Body of pancreas (tissue), 4 donors: Measurements from ENCODE around the gene KCNK10. TPM values are rescaled to one million over a fixed set of nuclear protein-coding genes. Genes with fewer than 3 reads are reported as not detected.

Experiments used
- ATAC-seq: fragments of 150-250 bp; one replicate; pipeline ENCODE4 v1.9.1; 2016
- DNase-seq, 4 donors: peaks; one replicate each; pipeline ENCODE4 v3.0.0-alpha.2; 2019
- H3K27ac ChIP-seq, 4 donors: fragments of 200-600 bp; sonication (generic); 1 replicate in 3 of 4; 2 replicates in 1 of 4; pipeline versions ENCODE4 v1.5.1 to v1.6.1; 2016 to 2019; ENCODE audit warnings: mild to moderate bottlenecking in 1 of 4, mixed read lengths in 1 of 4, moderate library complexity in 1 of 4
- H3K27me3 ChIP-seq, 2 donors: fragments of 200-600 bp; sonication (generic); one replicate each; pipeline ENCODE4 v1.6.0; 2016; ENCODE audit warnings: mild to moderate bottlenecking in 1 of 2
- H3K36me3 ChIP-seq, 2 donors: fragments of 200-600 bp; sonication (generic); replicated peaks in 1 of 2; 2 replicates each; pipeline ENCODE4 v1.5.1; 2016; ENCODE audit warnings: low read depth in 2 of 2; ENCODE audit not compliant: insufficient read depth in 1 of 2
- H3K4me1 ChIP-seq: fragments of 200-600 bp; sonication (generic); one replicate; pipeline ENCODE4 v1.6.0; 2016
- H3K4me3 ChIP-seq, 2 donors: fragments of 200-600 bp; sonication (generic); 1 replicate in 1 of 2; 2 replicates in 1 of 2; pipeline ENCODE4 v1.5.1; 2016 to 2019
- H3K9me3 ChIP-seq, 3 donors: fragments of 200-600 bp; sonication (generic); 1 replicate in 2 of 3; 2 replicates in 1 of 3; pipeline ENCODE4 v1.5.1; 2016
- POLR2A ChIP-seq, 3 donors: fragments of 450-650 bp; IDR thresholded peaks; one replicate each; pipeline ENCODE4 v1.6.1; 2016; ENCODE audit warnings: antibody characterized with exemption in 3 of 3, mild to moderate bottlenecking in 2 of 3
- WGBS, 2 donors: methylation state at CpG; one replicate each; pipeline ENCODE4 v1.1.5; 2017; 5-methylcytosine and 5-hydroxymethylcytosine counted together
- intact Hi-C: fragments of 100-400 bp; cut with DNase I; formaldehyde crosslinking; loops from one replicate; pipeline ENCODE4 v1.15.1; 2023
- total RNA-seq, 2 donors: library from RNA; depleted of rRNA; stranded (reverse); fragments of >200 nt; gene quantifications; one replicate each; pipeline ENCODE4 v1.1.0, GENCODE V29; 2016
- TF ChIP-seq, protein P1 (sequence below), 7 experiments: fragments of 450-650 bp in 4 of 7; fragments of 200-600 bp in 3 of 7; sonication (generic) in 3 of 7; IDR thresholded peaks; one replicate each; pipeline ENCODE4 v1.5.1; 2016 to 2019; ENCODE audit warnings: antibody characterized with exemption in 7 of 7

Gene KCNK10
- total RNA-seq, 2 donors from 2014 or later: 1.6 to 3.3 TPM

DNA sequence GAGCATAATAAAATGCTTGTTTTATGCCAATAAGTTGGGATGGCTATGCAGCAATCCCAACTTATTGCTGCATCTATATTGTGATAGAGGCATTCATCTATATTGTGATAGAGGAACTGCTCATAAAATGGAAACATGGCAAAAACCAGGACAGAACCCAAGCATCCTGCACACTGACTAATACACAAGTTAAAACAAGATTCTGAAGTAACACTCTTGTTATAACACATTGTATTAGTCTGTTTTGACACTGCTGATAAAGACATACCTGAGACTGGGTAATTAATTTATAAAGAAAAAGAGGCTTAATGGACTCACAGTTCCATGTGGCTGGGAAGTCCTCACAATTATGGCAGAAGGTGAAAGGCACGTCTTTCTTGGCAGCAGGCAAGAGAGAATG, 36.8 kb downstream of the KCNK10 start:
- no peaks in the 10 kb centered on the region for H3K9me3 ChIP-seq
- intact Hi-C loops: no loop called here
- TF ChIP-seq, protein P1, sequence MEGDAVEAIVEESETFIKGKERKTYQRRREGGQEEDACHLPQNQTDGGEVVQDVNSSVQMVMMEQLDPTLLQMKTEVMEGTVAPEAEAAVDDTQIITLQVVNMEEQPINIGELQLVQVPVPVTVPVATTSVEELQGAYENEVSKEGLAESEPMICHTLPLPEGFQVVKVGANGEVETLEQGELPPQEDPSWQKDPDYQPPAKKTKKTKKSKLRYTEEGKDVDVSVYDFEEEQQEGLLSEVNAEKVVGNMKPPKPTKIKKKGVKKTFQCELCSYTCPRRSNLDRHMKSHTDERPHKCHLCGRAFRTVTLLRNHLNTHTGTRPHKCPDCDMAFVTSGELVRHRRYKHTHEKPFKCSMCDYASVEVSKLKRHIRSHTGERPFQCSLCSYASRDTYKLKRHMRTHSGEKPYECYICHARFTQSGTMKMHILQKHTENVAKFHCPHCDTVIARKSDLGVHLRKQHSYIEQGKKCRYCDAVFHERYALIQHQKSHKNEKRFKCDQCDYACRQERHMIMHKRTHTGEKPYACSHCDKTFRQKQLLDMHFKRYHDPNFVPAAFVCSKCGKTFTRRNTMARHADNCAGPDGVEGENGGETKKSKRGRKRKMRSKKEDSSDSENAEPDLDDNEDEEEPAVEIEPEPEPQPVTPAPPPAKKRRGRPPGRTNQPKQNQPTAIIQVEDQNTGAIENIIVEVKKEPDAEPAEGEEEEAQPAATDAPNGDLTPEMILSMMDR (IDR thresholded peaks at IDR 0.05): no peak
- no peak for TF ChIP-seq POLR2A (IDR thresholded peaks at IDR 0.05)
- H3K36me3 ChIP-seq: no peaks in the 10 kb centered on the region
- WGBS, 2 donors: 59 to 62% methylated on average over 1 of the region's 1 CpG
- ATAC-seq (no peak), DNase-seq (no peak)
- H3K27me3 ChIP-seq: no peaks in the 10 kb centered on the region
- no peak overlapping the region for H3K27ac ChIP-seq
- H3K4me1 ChIP-seq: no peaks in the 10 kb centered on the region
- H3K4me3 ChIP-seq: no peak overlapping the region

DNA sequence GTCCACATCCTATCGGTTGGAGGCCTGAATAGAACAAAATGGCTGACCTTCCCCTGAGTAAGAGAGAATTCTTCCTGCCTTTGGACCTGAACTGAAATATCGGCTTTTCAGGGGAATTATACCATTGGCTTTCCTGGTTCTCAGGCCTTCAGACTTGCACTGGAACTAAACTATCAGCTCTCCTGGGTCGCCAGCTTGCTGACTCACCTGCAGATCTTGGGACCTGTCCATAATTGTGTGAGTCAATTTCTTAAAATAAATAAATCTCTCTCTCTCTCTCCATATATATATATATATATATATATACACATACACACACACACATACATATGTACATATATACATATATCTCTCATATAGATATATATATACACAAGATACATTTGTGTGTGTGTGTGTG, 41.6 kb downstream of the KCNK10 start:
- no peaks in the 10 kb centered on the region for H3K9me3 ChIP-seq
- H3K36me3 ChIP-seq: no peaks in the 10 kb centered on the region
- H3K4me1 ChIP-seq: no peaks in the 10 kb centered on the region
- ATAC-seq (peak; percentile 27), DNase-seq (peak in 2 of 4 donors; percentile 12 to 72)
- H3K27me3 ChIP-seq: no peaks in the 10 kb centered on the region
- TF ChIP-seq, protein P1 (IDR thresholded peaks at IDR 0.05): no peak
- TF ChIP-seq POLR2A (IDR thresholded peaks at IDR 0.05): no peak
- WGBS, 2 donors: 66 to 69% methylated on average over 3 of the region's 3 CpGs
- no peak overlapping the region for H3K4me3 ChIP-seq
- H3K27ac ChIP-seq: no peak overlapping the region
- intact Hi-C loops: no loop called here

DNA sequence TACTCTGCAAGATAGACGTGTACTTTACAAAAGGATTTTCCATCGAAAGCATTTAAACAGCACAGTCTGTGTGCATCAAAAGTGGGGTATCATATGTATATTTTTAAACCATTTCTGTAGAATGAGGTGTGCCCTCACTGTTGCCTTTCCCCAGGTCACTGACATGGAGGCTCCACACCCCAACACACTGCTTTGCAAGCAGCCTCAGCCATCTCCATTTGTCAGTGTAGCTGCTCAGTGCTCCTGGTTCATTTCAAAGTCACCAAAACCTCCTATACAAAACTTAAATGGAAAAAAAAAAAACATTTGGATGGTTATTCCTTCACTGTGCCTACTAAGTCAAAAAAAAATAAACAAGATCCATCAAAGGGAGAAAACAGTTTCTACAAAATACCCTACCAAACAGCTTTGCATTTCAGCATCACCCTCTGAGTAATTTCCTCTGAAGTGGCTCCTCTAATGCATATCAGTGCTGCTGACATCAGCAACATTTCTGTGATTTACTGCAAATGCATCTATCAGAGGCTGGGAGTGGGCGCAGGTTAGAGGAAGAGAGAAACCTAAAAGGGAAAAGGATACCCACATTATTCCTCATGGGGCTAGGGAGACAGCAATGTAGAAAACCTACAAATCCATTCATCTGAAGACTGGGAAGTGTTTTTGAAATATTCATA, 46.0 kb downstream of the KCNK10 start:
- Histone ChIP-seq H3K27ac (no peak overlapping the region), H3K4me1 (no peaks in the 10 kb centered on the region), H3K27me3 (no peaks in the 10 kb centered on the region), H3K9me3 (no peaks in the 10 kb centered on the region), H3K4me3 (no peak overlapping the region), H3K36me3 (no peaks in the 10 kb centered on the region)
- intact Hi-C loops: no loop called here
- no peak for DNase-seq
- no peak for ATAC-seq
- WGBS, 2 donors: 78 to 79% methylated on average over 3 of the region's 3 CpGs
- TF ChIP-seq, protein P1 (IDR thresholded peaks at IDR 0.05): no peak
- no peak for TF ChIP-seq POLR2A (IDR thresholded peaks at IDR 0.05)

DNA sequence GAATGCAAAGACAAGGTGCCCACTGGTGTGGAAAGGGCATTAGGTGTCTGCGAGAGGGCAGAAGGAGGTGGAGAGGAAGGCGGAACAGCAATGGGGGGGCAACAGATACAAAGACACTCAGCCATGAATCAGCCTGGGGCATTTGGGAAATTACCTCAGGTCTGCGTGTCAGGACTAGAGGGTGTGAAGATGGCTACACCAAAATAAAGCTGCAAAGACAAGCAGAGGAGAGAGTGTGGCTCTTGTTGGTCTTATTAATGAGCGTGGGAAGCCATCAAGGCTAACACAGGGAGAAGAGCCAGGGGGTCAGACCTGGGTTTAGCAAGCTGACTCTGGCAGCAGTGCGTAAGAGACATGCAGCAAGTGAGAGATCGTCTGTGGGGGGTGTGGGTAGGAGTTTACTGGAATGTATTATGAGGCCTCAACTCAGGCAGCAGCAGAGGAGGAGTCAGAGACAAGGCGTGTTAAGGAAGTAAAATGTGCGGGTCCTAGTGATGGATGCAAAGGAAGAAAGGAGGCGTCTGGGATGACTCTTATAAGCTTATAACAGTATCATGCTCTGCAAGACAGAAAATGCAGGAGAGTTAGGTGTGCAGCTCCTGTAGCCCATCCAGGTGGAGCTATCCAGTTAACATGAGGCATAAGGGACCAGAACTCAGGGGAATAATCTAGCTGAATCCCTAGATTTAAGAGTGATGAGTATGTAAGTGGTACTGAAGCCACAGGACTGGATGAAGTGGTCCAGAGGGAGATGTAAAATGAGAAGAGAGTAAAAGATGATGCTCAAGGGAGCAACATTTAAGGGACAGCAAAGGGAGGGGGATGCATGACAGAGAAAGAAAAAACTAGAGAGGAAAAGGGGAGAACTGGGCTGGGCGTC, 50.4 kb downstream of the KCNK10 start:
- H3K4me3 ChIP-seq: no peak overlapping the region
- H3K27me3 ChIP-seq: no peaks in the 10 kb centered on the region
- no peaks in the 10 kb centered on the region for H3K36me3 ChIP-seq
- intact Hi-C loops: no loop called here
- TF ChIP-seq POLR2A (IDR thresholded peaks at IDR 0.05): no peak
- TF ChIP-seq, protein P1 (IDR thresholded peaks at IDR 0.05): no peak
- peaks cover 25% of the 10 kb centered on the region for H3K4me1 ChIP-seq
- no peak for ATAC-seq
- no peak for DNase-seq
- no peaks in the 10 kb centered on the region for H3K9me3 ChIP-seq
- no peak overlapping the region for H3K27ac ChIP-seq
- WGBS, 2 donors: 85 to 89% methylated on average over 10 of the region's 10 CpGs
